Neural cell (in vitro differentiated cells): ENCODE measurements around the gene CCKAR. TPM values are rescaled to one million over a fixed set of nuclear protein-coding genes. Genes with fewer than 3 reads are reported as not detected.

Experiments
- H2AFZ ChIP-seq: fragments of 200-600, 300-800 bp; sonication (generic), shearing (Covaris generic); 2 replicates; pipeline ENCODE4 v1.6.0; 2014; ENCODE audit warnings: low read depth, mild to moderate bottlenecking, antibody characterized with exemption, low read length, moderate library complexity
- H3F3A ChIP-seq: fragments of 200-600 bp; shearing (Covaris generic); 2 replicates; pipeline ENCODE4 v1.6.1; 2016; ENCODE audit warnings: mild to moderate bottlenecking, moderate library complexity, mixed read lengths, antibody characterized with exemption, low read length; ENCODE audit not compliant: insufficient read depth, poor library complexity, severe bottlenecking
- H3K27ac ChIP-seq: fragments of 200-600, 300-800 bp; sonication (generic), shearing (Covaris generic); 2 replicates; pipeline ENCODE4 v1.5.1; 2014; ENCODE audit warnings: mild to moderate bottlenecking, low read length, moderate library complexity
- H3K27me3 ChIP-seq: fragments of 300-800, 200-600 bp; sonication (generic), shearing (Covaris generic); 2 replicates; pipeline ENCODE4 v1.6.0; 2014; ENCODE audit warnings: mild to moderate bottlenecking, low read depth, low read length, moderate library complexity; ENCODE audit not compliant: insufficient read depth
- H3K36me3 ChIP-seq: fragments of 300-800, 200-600 bp; sonication (generic), shearing (Covaris generic); 2 replicates; pipeline ENCODE4 v1.5.1; 2014; ENCODE audit warnings: mild to moderate bottlenecking, antibody characterized with exemption, low read length, moderate library complexity; ENCODE audit not compliant: insufficient read depth
- H3K4me2 ChIP-seq: fragments of 300-800, 200-600 bp; sonication (generic), shearing (Covaris generic); 2 replicates; pipeline ENCODE4 v1.6.0; 2014; ENCODE audit warnings: mild to moderate bottlenecking, low read length
- H3K4me3 ChIP-seq: fragments of 300-800, 200-600 bp; sonication (generic), shearing (Covaris generic); 2 replicates; pipeline ENCODE4 v1.5.1; 2014; ENCODE audit warnings: mild to moderate bottlenecking, low read length, moderate library complexity
- H3K79me2 ChIP-seq: fragments of 200-600 bp; shearing (Covaris generic); replicated peaks from 2 replicates; pipeline ENCODE4 v1.6.0; 2014; ENCODE audit warnings: mild to moderate bottlenecking, low read length, moderate library complexity; ENCODE audit not compliant: insufficient read depth
- H3K9ac ChIP-seq: fragments of 300-800, 200-600 bp; sonication (generic), shearing (Covaris generic); 2 replicates; pipeline ENCODE4 v1.6.1; 2016; ENCODE audit warnings: mild to moderate bottlenecking, low read length, mixed read lengths
- H3K9me2 ChIP-seq: fragments of 200-600 bp; shearing (Covaris generic); 2 replicates; pipeline ENCODE4 v1.6.1; 2016; ENCODE audit warnings: mild to moderate bottlenecking, low read length, mixed read lengths; ENCODE audit not compliant: insufficient read depth
- H3K9me3 ChIP-seq: fragments of 200-600, 300-800 bp; sonication (generic), shearing (Covaris generic); 2 replicates; pipeline ENCODE4 v1.6.1; 2016; ENCODE audit warnings: mild to moderate bottlenecking, mixed run types, low read length, moderate library complexity, mixed read lengths
- H4K20me1 ChIP-seq: fragments of 200-600 bp; shearing (Covaris generic); 2 replicates; pipeline ENCODE4 v1.6.1; 2016; ENCODE audit warnings: mild to moderate bottlenecking, mixed run types; ENCODE audit not compliant: insufficient read depth
- EP300 ChIP-seq: fragments of 450-650 bp; conservative IDR thresholded peaks from 2 replicates; pipeline ENCODE4 v1.6.1; 2014; ENCODE audit warnings: antibody characterized with exemption, mild to moderate bottlenecking, moderate library complexity; ENCODE audit not compliant: poor library complexity, severe bottlenecking
- EZH2 ChIP-seq: fragments of 200-600, 300-800 bp; shearing (Covaris generic), sonication (generic); IDR thresholded peaks from 2 replicates; pipeline ENCODE4 v1.6.1; 2014; ENCODE audit warnings: antibody characterized with exemption, low read length, borderline replicate concordance, mild to moderate bottlenecking; ENCODE audit not compliant: insufficient read depth, poor library complexity, severe bottlenecking
- MXI1 ChIP-seq: fragments of 450-650 bp; conservative IDR thresholded peaks from 2 replicates; pipeline ENCODE4 v1.6.1; 2014; ENCODE audit warnings: antibody characterized with exemption, mild to moderate bottlenecking; ENCODE audit not compliant: poor library complexity, severe bottlenecking
- POLR2AphosphoS5 ChIP-seq: IDR thresholded peaks from 2 replicates; pipeline ENCODE4 v1.6.1; 2012
- RAD21 ChIP-seq: fragments of 450-650 bp; conservative IDR thresholded peaks from 2 replicates; pipeline ENCODE4 v1.6.1; 2014; ENCODE audit warnings: antibody characterized with exemption, mild to moderate bottlenecking, moderate library complexity
- REST ChIP-seq: IDR thresholded peaks from 2 replicates; pipeline ENCODE4 v1.6.1; 2012; ENCODE audit warnings: borderline replicate concordance
- SMC3 ChIP-seq: fragments of 450-650 bp; conservative IDR thresholded peaks from 2 replicates; pipeline ENCODE4 v1.6.1; 2014; ENCODE audit warnings: antibody characterized with exemption, mild to moderate bottlenecking, moderate library complexity; ENCODE audit not compliant: poor library complexity
- TAF1 ChIP-seq: IDR thresholded peaks from 2 replicates; pipeline ENCODE4 v1.6.1; 2012; ENCODE audit warnings: low read depth
- polyA plus RNA-seq: library from polyadenylated mRNA; depleted of rRNA; stranded (reverse); fragments of >200 nt; gene quantifications from 2 replicates; pipeline ENCODE4 v1.2.3, GENCODE V29; 2014
- TF ChIP-seq, protein P1 (sequence below): fragments of 450-650 bp; IDR thresholded peaks from 2 replicates; pipeline ENCODE4 v1.5.1; 2014; ENCODE audit warnings: antibody characterized with exemption, mild to moderate bottlenecking, moderate library complexity; ENCODE audit not compliant: poor library complexity, severe bottlenecking

The CCKAR gene
- polyA plus RNA-seq, 1 donor from 2014 or later, result not detected

DNA sequence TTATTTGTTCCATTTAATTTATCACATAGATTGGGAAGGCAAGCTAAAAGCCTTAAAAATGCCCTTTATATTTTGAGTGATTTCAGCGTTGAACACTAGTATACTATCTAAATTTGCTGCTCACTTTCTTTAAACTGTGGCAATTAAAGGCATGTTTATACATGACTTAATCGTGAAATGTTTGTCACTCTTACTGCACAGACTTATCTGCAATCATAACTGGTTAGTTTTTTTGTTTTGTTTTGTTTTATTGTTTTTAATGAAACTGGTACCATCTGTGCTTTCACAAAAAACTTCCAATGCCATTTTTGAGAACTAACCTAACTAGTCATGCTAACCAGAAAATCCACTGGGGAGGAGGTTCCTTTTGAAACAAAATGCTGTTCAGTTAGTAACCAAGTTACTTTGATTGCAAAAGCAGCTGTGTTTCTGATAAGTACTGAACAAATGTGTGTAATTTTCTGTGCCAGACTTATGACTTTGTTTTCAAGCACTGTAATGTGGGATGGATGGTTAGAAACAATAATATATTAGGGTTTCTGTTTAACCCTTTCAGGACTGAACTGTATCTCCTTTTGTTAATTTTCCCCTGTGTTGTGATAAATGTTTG is 56.1 kb downstream of the CCKAR start:
- H3K9ac ChIP-seq, result no peak overlapping the region
- no peaks in the 10 kb centered on the region for H3K27me3 ChIP-seq
- H3K79me2 ChIP-seq, result no peaks in the 10 kb centered on the region
- no peaks in the 10 kb centered on the region for H3K9me3 ChIP-seq
- no peaks in the 10 kb centered on the region for H3K9me2 ChIP-seq
- peaks cover 4% of the 10 kb centered on the region for H3K36me3 ChIP-seq
- no peak overlapping the region for H3K27ac ChIP-seq
- TF ChIP-seq REST, result no peak
- H2AFZ ChIP-seq, result no peak overlapping the region
- H3F3A ChIP-seq, result no peaks in the 10 kb centered on the region
- no peak overlapping the region for H3K4me2 ChIP-seq
- no peaks in the 10 kb centered on the region for H4K20me1 ChIP-seq
- no peak overlapping the region for H3K4me3 ChIP-seq

- H3K9me2 ChIP-seq, result no peaks in the 10 kb centered on the region
- H3K9me3 ChIP-seq, result no peaks in the 10 kb centered on the region
- H3K27ac ChIP-seq, result no peak overlapping the region
- H3K4me3 ChIP-seq, result no peak overlapping the region
- H3K4me2 ChIP-seq, result no peak overlapping the region
- H3K27me3 ChIP-seq, result no peaks in the 10 kb centered on the region
- peaks cover 4% of the 10 kb centered on the region for H3K36me3 ChIP-seq
- TF ChIP-seq REST (no peak), MXI1 (no peak), POLR2AphosphoS5 (no peak), RAD21 (no peak), EP300 (no peak), EZH2 (no peak), TAF1 (no peak), SMC3 (no peak)
- TF ChIP-seq, protein P1, sequence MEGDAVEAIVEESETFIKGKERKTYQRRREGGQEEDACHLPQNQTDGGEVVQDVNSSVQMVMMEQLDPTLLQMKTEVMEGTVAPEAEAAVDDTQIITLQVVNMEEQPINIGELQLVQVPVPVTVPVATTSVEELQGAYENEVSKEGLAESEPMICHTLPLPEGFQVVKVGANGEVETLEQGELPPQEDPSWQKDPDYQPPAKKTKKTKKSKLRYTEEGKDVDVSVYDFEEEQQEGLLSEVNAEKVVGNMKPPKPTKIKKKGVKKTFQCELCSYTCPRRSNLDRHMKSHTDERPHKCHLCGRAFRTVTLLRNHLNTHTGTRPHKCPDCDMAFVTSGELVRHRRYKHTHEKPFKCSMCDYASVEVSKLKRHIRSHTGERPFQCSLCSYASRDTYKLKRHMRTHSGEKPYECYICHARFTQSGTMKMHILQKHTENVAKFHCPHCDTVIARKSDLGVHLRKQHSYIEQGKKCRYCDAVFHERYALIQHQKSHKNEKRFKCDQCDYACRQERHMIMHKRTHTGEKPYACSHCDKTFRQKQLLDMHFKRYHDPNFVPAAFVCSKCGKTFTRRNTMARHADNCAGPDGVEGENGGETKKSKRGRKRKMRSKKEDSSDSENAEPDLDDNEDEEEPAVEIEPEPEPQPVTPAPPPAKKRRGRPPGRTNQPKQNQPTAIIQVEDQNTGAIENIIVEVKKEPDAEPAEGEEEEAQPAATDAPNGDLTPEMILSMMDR, result no peak
- no peak overlapping the region for H3K9ac ChIP-seq
- no peak overlapping the region for H2AFZ ChIP-seq
- H3F3A ChIP-seq, result no peaks in the 10 kb centered on the region
- no peaks in the 10 kb centered on the region for H3K79me2 ChIP-seq
- no peaks in the 10 kb centered on the region for H4K20me1 ChIP-seq
These were observed 56.7 kb downstream of the CCKAR start for GRCh38 chr4:26433556-26433955.
